Vagina (tissue), 2 donors: Measurements from ENCODE around the gene SNED1.

Experiments used
- CTCF ChIP-seq, 3 experiments: fragments of 450-650 bp in 2 of 3; fragments of 200-600 bp in 1 of 3; sonication (generic) in 1 of 3; IDR thresholded peaks; one replicate each; pipeline ENCODE4 v1.5.1; 2017 to 2019; ENCODE audit warnings: antibody characterized with exemption in 3 of 3, mild to moderate bottlenecking in 2 of 3, moderate library complexity in 2 of 3
- POLR2A ChIP-seq, 2 donors: fragments of 450-650 bp; IDR thresholded peaks; one replicate each; pipeline ENCODE4 v1.6.1; 2017; ENCODE audit warnings: antibody characterized with exemption in 2 of 2, mild to moderate bottlenecking in 2 of 2, moderate library complexity in 2 of 2
- POLR2AphosphoS5 ChIP-seq, 2 donors: sonication (generic); formaldehyde crosslinking; IDR thresholded peaks; one replicate each; pipeline ENCODE4 v1.9.0; 2017; ENCODE audit warnings: antibody characterized with exemption in 2 of 2, mild to moderate bottlenecking in 2 of 2, low read depth in 1 of 2; ENCODE audit not compliant: insufficient read depth in 1 of 2

GRCh38 chr2:241048949-241049343 is 50.5 kb downstream of the SNED1 start:
- no peak for TF ChIP-seq CTCF (IDR thresholded peaks at IDR 0.05)
- no peak for TF ChIP-seq POLR2A (IDR thresholded peaks at IDR 0.05)
- no peak for TF ChIP-seq POLR2AphosphoS5 (IDR thresholded peaks at IDR 0.05; ENCODE audit: insufficient read depth in 1 of 2, low read depth in 1 of 2)
